Measurements from ENCODE around the gene WDR6.

GRCh38 chr3:49006408-49007067 is 653 bp upstream of the WDR6 start:
- TF ChIP-seq CTCF (IDR thresholded peaks at IDR 0.05; ENCODE audit: low read depth, low read length) (no peak), EZH2phosphoT487 (IDR thresholded peaks at IDR 0.05; ENCODE audit: low read depth) (no peak)
